Left kidney (tissue), 2 donors: ENCODE results near the gene GNAL. TPM values are rescaled to one million over a fixed set of nuclear protein-coding genes. Genes with fewer than 3 reads are reported as not detected.
A peak's percentile ranks its signal among the peaks of the same experiment; 100 is the strongest.
"Not testable (repeated sequence)": the region's sequence is repeated elsewhere in the genome, so short reads cannot be mapped to it uniquely, and the experiment has no call there.

Experiments
- DNase-seq: peaks from one replicate; pipeline ENCODE4 v3.0.0-alpha.2; 2013
- polyA plus RNA-seq: library from polyadenylated mRNA; unstranded; fragments of 120-200 nt; gene quantifications from one replicate; pipeline ENCODE4 v1.2.1, GENCODE V29; 2013; ENCODE audit not compliant: insufficient read length

The GNAL gene
- polyA plus RNA-seq, 1 donor, result 4.9 TPM

- DNase-seq, result peak; percentile 64
These were observed 161.7 kb downstream of the GNAL start for GRCh38 chr18:11850821-11851145.

GRCh38 chr18:11851146-11851805, 162.2 kb downstream of the GNAL start, which contains the start of gene CHMP1B:
Gene CHMP1B (plus strand): TSS chr18:11851413. CDS start chr18:11851512, 99 bp downstream.
- DNase-seq, result peak; percentile 95

GRCh38 chr18:11851806-11852337, 162.8 kb downstream of the GNAL start:
- peak; percentile 40 for DNase-seq

GRCh38 chr18:11854554-11854953, 165.5 kb downstream of the GNAL start:
- DNase-seq, result not testable (repeated sequence)

GRCh38 chr18:11857177-11857887, 168.3 kb downstream of the GNAL start:
- peak; percentile 52 for DNase-seq

- no peak for DNase-seq
These were observed 170.3 kb downstream of the GNAL start for GRCh38 chr18:11859282-11859830.

- DNase-seq, result no peak
These were observed 170.9 kb downstream of the GNAL start for GRCh38 chr18:11859903-11860407.

- DNase-seq, result no peak
These were observed 171.8 kb downstream of the GNAL start for GRCh38 chr18:11860594-11861450.

GRCh38 chr18:11861583-11862288, 172.7 kb downstream of the GNAL start:
- no peak for DNase-seq

GRCh38 chr18:11862468-11863137, 173.5 kb downstream of the GNAL start:
- DNase-seq, result no peak

GRCh38 chr18:11864471-11864870, 175.4 kb downstream of the GNAL start:
- DNase-seq, result no peak

GRCh38 chr18:11865071-11865470, 176.0 kb downstream of the GNAL start:
- DNase-seq, result no peak

GRCh38 chr18:11866329-11866728, 177.3 kb downstream of the GNAL start:
- DNase-seq, result no peak

GRCh38 chr18:11866764-11867163, 177.7 kb downstream of the GNAL start:
- DNase-seq, result no peak

GRCh38 chr18:11868230-11868629, 179.2 kb downstream of the GNAL start:
- DNase-seq, result no peak

- DNase-seq, result no peak
These were observed 182.4 kb downstream of the GNAL start for GRCh38 chr18:11871501-11871900.

GRCh38 chr18:11872479-11873136, 183.5 kb downstream of the GNAL start:
- DNase-seq, result no peak

GRCh38 chr18:11873670-11874340, 184.7 kb downstream of the GNAL start:
- DNase-seq, result no peak

- no peak for DNase-seq
These were observed 185.6 kb downstream of the GNAL start for GRCh38 chr18:11874676-11875075.
